IMR-90 (cell line): ENCODE results near the gene FEM1B. TPM values are rescaled to one million over a fixed set of nuclear protein-coding genes. Genes with fewer than 3 reads are reported as not detected.

Experiments
- ATAC-seq: fragments of 200-7000 bp; cut with Tn5 transposase; 2 replicates; pipeline ENCODE4 v1.9.1; 2020; ENCODE audit warnings: low read depth, mild to moderate bottlenecking, moderate library complexity
- BruUV-seq: library from RNA; stranded (reverse); fragments of 400-500 nt; replicated peaks from 2 replicates; lab custom pipeline; 2021; lab: Mats Ljungman, UMichigan
- CTCF ChIA-PET: fragments of 300-600 bp; formaldehyde crosslinking; extraction: SDS; loops from one replicate; lab custom pipeline; 2021; ENCODE audit warnings: antibody characterized with exemption; lab: Yijun Ruan, JAX
- POLR2A ChIA-PET: fragments of 300-600 bp; sonication (Branson Sonifier 250); formaldehyde crosslinking; loops from one replicate; lab custom pipeline; 2022; ENCODE audit warnings: antibody characterized with exemption; ENCODE audit not compliant: unreplicated experiment; lab: Charles Lee
- DNase-seq: peaks from one replicate; pipeline ENCODE4 v3.0.0; 2013
- H2AFZ ChIP-seq: replicated peaks from 2 replicates; pipeline ENCODE3; 2013; ENCODE audit warnings: low read length, mild to moderate bottlenecking; ENCODE audit not compliant: poor library complexity
- H2AK5ac ChIP-seq: 2 replicates; pipeline ENCODE4 v1.6.1; 2013; ENCODE audit warnings: low read depth, low read length, inconsistent platforms
- H2AK9ac ChIP-seq: replicated peaks from 2 replicates; pipeline ENCODE3; 2013; ENCODE audit warnings: mild to moderate bottlenecking, low read depth, low read length, moderate library complexity; ENCODE audit not compliant: poor library complexity
- H2BK120ac ChIP-seq: 2 replicates; pipeline ENCODE4 v1.6.1; 2013; ENCODE audit warnings: low read depth, low read length, inconsistent platforms
- H2BK15ac ChIP-seq: 3 replicates; pipeline ENCODE4 v1.6.1; 2013; ENCODE audit warnings: low read depth, low read length, inconsistent platforms
- H2BK20ac ChIP-seq: 2 replicates; pipeline ENCODE4 v1.6.1; 2013; ENCODE audit warnings: low read depth, mild to moderate bottlenecking, inconsistent platforms, low read length, moderate library complexity
- H2BK5ac ChIP-seq: 2 replicates; pipeline ENCODE4 v1.6.1; 2013; ENCODE audit warnings: mild to moderate bottlenecking, low read depth, low read length, inconsistent platforms; ENCODE audit not compliant: poor library complexity, severe bottlenecking
- H3K14ac ChIP-seq: replicated peaks from 2 replicates; pipeline ENCODE4 v1.6.1; 2013; ENCODE audit warnings: low read depth, low read length, inconsistent platforms
- H3K18ac ChIP-seq: 2 replicates; pipeline ENCODE4 v1.6.1; 2013; ENCODE audit warnings: low read depth, low read length, control low read depth
- H3K23ac ChIP-seq: 2 replicates; pipeline ENCODE4 v1.6.1; 2013; ENCODE audit warnings: low read depth, low read length, inconsistent platforms
- H3K27ac ChIP-seq: 2 replicates; pipeline ENCODE4 v1.5.1; 2013; ENCODE audit warnings: mild to moderate bottlenecking, control low read depth, low read length; ENCODE audit not compliant: insufficient read depth
- H3K27me3 ChIP-seq: 2 replicates; pipeline ENCODE4 v1.6.1; 2013; ENCODE audit warnings: low read length; ENCODE audit not compliant: control insufficient read depth, insufficient read depth
- H3K36me3 ChIP-seq: 2 replicates; pipeline ENCODE4 v1.6.1; 2013; ENCODE audit warnings: low read length, mixed read lengths; ENCODE audit not compliant: control insufficient read depth, insufficient read depth
- H3K4ac ChIP-seq: 2 replicates; pipeline ENCODE4 v1.6.1; 2013; ENCODE audit warnings: low read depth, low read length, inconsistent platforms
- H3K4me1 ChIP-seq: 2 replicates; pipeline ENCODE4 v1.6.1; 2013; ENCODE audit warnings: low read length, mixed read lengths; ENCODE audit not compliant: control insufficient read depth, insufficient read depth
- H3K4me2 ChIP-seq: 2 replicates; pipeline ENCODE4 v1.6.1; 2013; ENCODE audit warnings: low read depth, mild to moderate bottlenecking, control low read depth, low read length, moderate library complexity
- H3K4me3 ChIP-seq: 2 replicates; pipeline ENCODE4 v1.5.1; 2013; ENCODE audit warnings: low read depth, mild to moderate bottlenecking, control low read depth, low read length, moderate library complexity; ENCODE audit not compliant: insufficient read depth
- H3K56ac ChIP-seq: 2 replicates; pipeline ENCODE4 v1.6.1; 2013; ENCODE audit warnings: low read length, inconsistent platforms; ENCODE audit not compliant: insufficient read depth; ENCODE audit errors: extremely low read depth
- H3K79me1 ChIP-seq, 2 experiments: 2 replicates each; pipeline ENCODE4 v1.6.1; 2013; ENCODE audit warnings: low read length in 2 of 2, inconsistent platforms in 1 of 2, low read depth in 1 of 2
- H3K9ac ChIP-seq: 2 replicates; pipeline ENCODE4 v1.6.1; 2013; ENCODE audit warnings: low read depth, low read length, control low read depth
- H3K9me1 ChIP-seq: 2 replicates; pipeline ENCODE4 v1.6.1; 2013; ENCODE audit warnings: low read length, inconsistent platforms; ENCODE audit not compliant: insufficient read depth
- H3K9me3 ChIP-seq: 2 replicates; pipeline ENCODE4 v1.6.1; 2013; ENCODE audit warnings: low read length; ENCODE audit not compliant: control insufficient read depth, insufficient read depth
- H4K20me1 ChIP-seq: 2 replicates; pipeline ENCODE4 v1.6.1; 2013; ENCODE audit warnings: low read length, inconsistent platforms; ENCODE audit not compliant: insufficient read depth
- H4K5ac ChIP-seq: 2 replicates; pipeline ENCODE4 v1.6.1; 2013; ENCODE audit warnings: mild to moderate bottlenecking, low read depth, low read length, control low read depth
- H4K8ac ChIP-seq, 2 experiments: 2 replicates each; pipeline ENCODE4 v1.6.1; 2013; ENCODE audit warnings: low read depth in 2 of 2, low read length in 2 of 2, control low read depth in 1 of 2, inconsistent platforms in 1 of 2
- H4K91ac ChIP-seq: 2 replicates; pipeline ENCODE4 v1.6.1; 2013; ENCODE audit warnings: low read depth, low read length, inconsistent platforms; ENCODE audit not compliant: insufficient read depth
- BHLHE40 ChIP-seq: fragments of 150-350 bp; IDR thresholded peaks from 2 replicates; pipeline ENCODE4 v1.6.1; 2016; ENCODE audit warnings: mild to moderate bottlenecking, low read depth, low read length
- CHD1 ChIP-seq: IDR thresholded peaks from 2 replicates; pipeline ENCODE4 v1.6.1; 2012; ENCODE audit warnings: low read depth, low read length, improper control_type of control experiment
- CTCF ChIP-seq: conservative IDR thresholded peaks from 2 replicates; pipeline ENCODE4 v1.5.1; 2012; ENCODE audit warnings: mild to moderate bottlenecking, low read depth, low read length, improper control_type of control experiment
- ELK1 ChIP-seq: fragments of 150-350 bp; IDR thresholded peaks from 2 replicates; pipeline ENCODE4 v1.6.1; 2016; ENCODE audit warnings: low read depth, mild to moderate bottlenecking, low read length, moderate library complexity, borderline replicate concordance
- FOS ChIP-seq: fragments of 150-350 bp; IDR thresholded peaks from 2 replicates; pipeline ENCODE4 v1.6.1; 2016; ENCODE audit warnings: low read depth, low read length
- NFE2L2 ChIP-seq: fragments of 150-350 bp; IDR thresholded peaks from 2 replicates; pipeline ENCODE4 v1.6.1; 2016; ENCODE audit warnings: low read depth, mild to moderate bottlenecking, low read length
- POLR2A ChIP-seq: IDR thresholded peaks from 2 replicates; pipeline ENCODE4 v1.6.1; 2012; ENCODE audit warnings: mild to moderate bottlenecking, low read depth, low read length
- RAD21 ChIP-seq: IDR thresholded peaks from 2 replicates; pipeline ENCODE4 v1.6.1; 2012; ENCODE audit warnings: low read length, improper control_type of control experiment
- RCOR1 ChIP-seq: IDR thresholded peaks from 2 replicates; pipeline ENCODE4 v1.6.1; 2012; ENCODE audit warnings: mild to moderate bottlenecking, low read length, improper control_type of control experiment; ENCODE audit not compliant: insufficient replicate concordance
- RFX5 ChIP-seq: IDR thresholded peaks from 2 replicates; pipeline ENCODE4 v1.8.0; 2012; ENCODE audit warnings: low read depth, mild to moderate bottlenecking, low read length, moderate library complexity
- SMC3 ChIP-seq: fragments of 150-350 bp; IDR thresholded peaks from 2 replicates; pipeline ENCODE4 v1.6.1; 2016; ENCODE audit warnings: low read depth, mild to moderate bottlenecking, antibody characterized with exemption, low read length, moderate library complexity
- USF2 ChIP-seq: fragments of 150-350 bp; IDR thresholded peaks from 2 replicates; pipeline ENCODE4 v1.6.1; 2017; ENCODE audit warnings: mild to moderate bottlenecking, antibody characterized with exemption, low read length, low read depth
- WGBS, 2 experiments: methylation state at CpG; one replicate each; pipeline versions ENCODE4 v1.1.5 to v1.1.7; 2013; ENCODE audit warnings: missing lambda C conversion rate in 2 of 2; ENCODE audit not compliant: insufficient read length in 1 of 2; ENCODE audit errors: extremely low coverage in 2 of 2; 5-methylcytosine and 5-hydroxymethylcytosine counted together
- dilution Hi-C: fragments of 300-500 bp; cut with HindIII; formaldehyde crosslinking; loops from one replicate; pipeline ENCODE4 v1.14.3; 2018; ENCODE audit warnings: low sequenced_read_pairs; ENCODE audit not compliant: unreplicated experiment
- in situ Hi-C: fragments of 300-500 bp; cut with MboI; formaldehyde crosslinking; loops from 3 replicates; pipeline ENCODE4 v1.14.3; 2019; ENCODE audit warnings: low sequenced_read_pairs, inconsistent platforms, mixed read lengths
- intact Hi-C: fragments of 100-400 bp; cut with micrococcal nuclease; formaldehyde crosslinking; loops from 2 replicates; pipeline ENCODE4 v1.10.0; 2022
- polyA plus RNA-seq, 3 experiments: library from polyadenylated mRNA; depleted of rRNA; stranded (reverse); fragments of >200 nt; gene quantifications; 2 replicates each; pipeline ENCODE4 v1.2.3, GENCODE V29; 2012; ENCODE audit warnings: low replicate concordance in 1 of 3
- total RNA-seq: library from RNA; depleted of rRNA; stranded (reverse); fragments of >200 nt; gene quantifications from 2 replicates; pipeline ENCODE4 v1.2.3, GENCODE V29; 2012

Gene FEM1B
- total and polyA plus RNA-seq, 2 of the 4 experiments (the other 2 are of a cell fraction), result 16.9 to 51.4 TPM

DNA sequence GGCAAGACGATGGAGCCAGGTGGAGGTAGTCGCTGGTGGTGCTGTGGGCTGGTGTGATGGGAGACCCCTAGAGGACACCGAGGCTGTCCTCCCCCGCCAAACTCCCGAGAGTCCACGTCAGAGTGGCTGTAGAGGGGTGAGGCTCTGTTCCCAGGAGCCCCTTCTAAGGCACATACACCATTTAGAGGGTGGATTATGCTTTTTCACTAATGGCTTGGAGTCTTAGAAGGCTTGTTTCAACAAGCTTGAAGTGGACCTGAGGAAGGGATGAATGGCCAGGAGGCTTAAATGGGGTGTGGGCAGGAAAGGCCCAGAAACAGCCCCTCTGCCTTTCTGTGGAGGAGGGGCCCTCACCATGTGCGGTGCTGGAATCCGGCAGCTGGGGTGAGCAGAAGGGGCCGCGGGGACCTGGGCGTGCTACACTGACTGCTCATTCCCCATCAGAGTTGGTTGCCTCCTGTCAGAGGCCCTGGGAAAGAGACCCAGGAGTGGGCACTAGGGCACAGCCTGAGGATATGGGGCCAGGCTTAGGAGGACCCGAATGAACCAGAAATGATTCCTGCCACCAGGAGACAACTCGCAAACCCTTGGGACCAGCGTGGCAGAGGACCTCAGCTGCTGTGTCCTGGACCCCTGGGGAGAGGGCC, 66.2 kb downstream of the FEM1B start:
- no peaks in the 10 kb centered on the region for H3K27me3 ChIP-seq
- no peak overlapping the region for H2BK120ac ChIP-seq
- intact Hi-C loops (no loop called here), dilution Hi-C loops (no loop called here), in situ Hi-C loops (no loop called here)
- H4K8ac ChIP-seq, result no peak overlapping the region
- H3K79me1 ChIP-seq, result 0 out of 4 replicates have a peak, but pooled peaks cover 0 to 3% of the 10 kb centered on the region in 2 experiments
- DNase-seq, result no peak
- no peak overlapping the region for H3K14ac ChIP-seq
- H3K36me3 ChIP-seq, result peaks cover 4% of the 10 kb centered on the region; the same call in 1 of the 2 replicates
- WGBS, 2 experiments, result 82% methylated on average over 5 of the region's 14 CpGs; no CpG with 5 or more reads in 1 of the 2 experiments
- no peak overlapping the region for H2BK15ac ChIP-seq
- H3K56ac ChIP-seq, result no peak overlapping the region
- no peak overlapping the region for H3K4me3 ChIP-seq
- no peaks in the 10 kb centered on the region for H3K9me3 ChIP-seq
- no peaks in the 10 kb centered on the region for H4K20me1 ChIP-seq
- ATAC-seq, result no peak
- 0 out of 2 replicates have a peak overlapping the region, but pooled peaks have one; percentile 12 for H2BK20ac ChIP-seq
- no TSS peak for BruUV-seq
- H4K5ac ChIP-seq, result no peak overlapping the region
- H3K18ac ChIP-seq, result no peak overlapping the region
- no peak overlapping the region for H2BK5ac ChIP-seq
- H3K27ac ChIP-seq, result no peak overlapping the region
- no peak overlapping the region for H3K23ac ChIP-seq
- H2AK9ac ChIP-seq, result no peak overlapping the region
- peaks cover 25% of the 10 kb centered on the region for H3K9me1 ChIP-seq
- ChIA-PET POLR2A (no interaction called here), CTCF (no interaction called here)
- H3K4me1 ChIP-seq, result peaks cover 14% of the 10 kb centered on the region
- 0 out of 2 replicates have a peak overlapping the region, but pooled peaks have one; percentile 11 for H2AK5ac ChIP-seq
- H3K4ac ChIP-seq, result no peak overlapping the region
- no peak overlapping the region for H4K91ac ChIP-seq
- no peak overlapping the region for H2AFZ ChIP-seq
- H3K4me2 ChIP-seq, result no peak overlapping the region
- TF ChIP-seq POLR2A (no peak), FOS (no peak), ELK1 (no peak), SMC3 (no peak), RFX5 (no peak), RCOR1 (no peak), BHLHE40 (no peak), USF2 (no peak), RAD21 (no peak), CTCF (no peak), CHD1 (no peak), NFE2L2 (no peak)
- no peak overlapping the region for H3K9ac ChIP-seq
